Loucy (cell line): ENCODE data around the gene MUC5B.

Source experiments
- CTCF ChIP-seq: fragments of 200-600 bp; sonication (generic); conservative IDR thresholded peaks from 2 replicates; pipeline ENCODE4 v1.5.1; 2014; ENCODE audit warnings: mild to moderate bottlenecking, antibody characterized with exemption, low read length
- EZH2phosphoT487 ChIP-seq: fragments of 200-600 bp; IDR thresholded peaks from 2 replicates; pipeline ENCODE4 v1.6.1; 2018; ENCODE audit warnings: antibody characterized with exemption, mild to moderate bottlenecking, moderate library complexity, borderline replicate concordance

GRCh38 chr11:1180947-1181391 lies 41.9 kb upstream of the MUC5B start:
- TF ChIP-seq CTCF (no peak), EZH2phosphoT487 (no peak)
